GM21529 (cell line): ENCODE measurements around the gene PKM.

Experiments used
- ATAC-seq: cut with Tn5 transposase; IDR thresholded peaks from one replicate; pipeline ENCODE4 v1.9.1; 2021; ENCODE audit not compliant: unreplicated experiment

The PKM gene

DNA sequence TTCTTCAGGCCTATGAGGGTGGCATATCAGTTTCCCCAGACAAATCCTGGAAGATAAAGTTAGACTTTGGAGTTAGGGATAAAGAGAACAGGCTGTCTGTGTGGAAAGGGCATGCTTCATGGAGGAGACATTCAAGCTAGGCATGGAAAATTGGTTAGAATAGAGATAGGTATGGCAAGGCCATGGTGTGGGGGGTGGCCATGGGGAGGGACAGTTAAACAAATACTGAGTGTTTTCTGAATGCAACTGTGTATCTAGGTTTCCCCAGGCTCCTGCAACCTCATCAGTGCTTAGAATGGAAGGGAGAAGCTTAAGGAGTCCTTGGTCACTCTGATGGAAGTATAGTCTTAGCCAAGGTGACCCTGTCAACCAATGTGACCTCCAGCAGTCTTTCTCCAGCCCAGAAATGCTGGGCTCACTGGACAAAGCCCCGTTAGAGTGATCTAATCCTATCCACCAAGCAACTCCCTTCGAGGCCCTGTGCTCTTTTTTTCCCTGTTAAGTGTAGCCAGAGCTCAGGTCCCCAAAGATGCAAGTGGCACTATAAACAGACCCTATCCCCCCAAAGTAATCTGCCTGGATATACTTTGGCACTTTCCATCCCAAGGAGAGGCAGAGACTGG, 5.5 kb upstream of the PKM start:
- ATAC-seq = no peak

GRCh38 chr15:72235298-72235697, 4.3 kb upstream of the PKM start:
- no peak for ATAC-seq

- ATAC-seq = no peak
These were observed 2.8 kb upstream of the PKM start for GRCh38 chr15:72233769-72234168.

GRCh38 chr15:72231833-72232478, 966 bp upstream of the PKM start:
- ATAC-seq = no peak

DNA sequence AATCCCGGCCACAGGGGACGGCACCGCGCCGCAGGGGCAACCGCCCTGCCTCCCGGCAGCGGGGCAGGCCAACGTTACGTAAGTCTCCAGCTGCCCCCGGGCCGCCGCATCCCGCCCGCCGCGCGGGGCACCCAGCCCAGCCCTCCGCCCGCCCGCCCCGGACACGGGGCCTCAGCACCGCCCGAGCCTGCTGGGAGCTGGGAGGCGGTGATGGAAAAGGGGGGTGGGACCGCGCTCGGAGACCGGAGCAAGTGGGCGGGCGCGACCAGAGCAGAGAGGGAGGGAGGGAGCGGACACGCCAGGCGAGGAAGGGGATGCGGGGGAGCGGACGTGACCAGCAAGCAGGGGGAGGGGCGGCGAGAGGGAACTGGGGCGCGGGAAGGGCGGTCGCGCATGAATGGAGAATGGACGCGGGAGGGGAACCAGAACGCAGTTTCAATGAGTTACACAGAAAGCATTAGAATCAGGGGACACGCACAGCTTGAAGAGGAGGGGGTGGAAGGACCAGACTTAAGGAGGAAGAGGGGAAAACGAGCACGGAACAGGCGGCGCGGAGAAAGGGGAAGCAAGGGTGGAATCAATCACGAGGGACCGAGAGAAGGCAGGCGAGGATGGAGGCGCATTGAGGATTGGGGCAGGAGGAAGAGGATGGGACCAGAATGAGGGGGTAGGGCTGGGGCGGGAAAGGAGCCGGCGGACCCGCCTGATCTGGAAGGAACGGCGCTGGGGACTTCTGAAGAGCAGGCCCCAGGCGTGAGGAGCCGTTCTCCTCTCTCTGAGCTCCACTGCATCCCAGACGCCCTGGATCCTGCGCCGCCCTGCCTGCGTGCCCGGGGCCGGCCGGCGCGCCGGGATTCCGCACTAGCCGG, 559 bp downstream of the PKM start:
- peak; percentile 13 for ATAC-seq

DNA sequence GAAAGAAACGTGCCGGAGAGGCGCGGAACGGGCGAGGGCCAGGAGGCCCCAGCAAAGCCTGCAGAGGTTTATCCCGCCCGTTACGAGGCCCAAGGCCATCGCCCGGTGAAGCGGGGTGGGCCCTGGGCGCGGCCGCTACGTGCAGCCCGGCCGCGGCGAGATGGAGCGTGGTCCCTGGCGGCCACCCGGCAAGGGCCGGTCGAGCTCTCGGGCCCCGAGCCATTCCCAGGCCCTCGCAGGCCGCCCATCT, 1.1 kb downstream of the PKM start:
- ATAC-seq = no peak

GRCh38 chr15:72229076-72229946, 1.7 kb downstream of the PKM start:
- ATAC-seq = no peak

DNA sequence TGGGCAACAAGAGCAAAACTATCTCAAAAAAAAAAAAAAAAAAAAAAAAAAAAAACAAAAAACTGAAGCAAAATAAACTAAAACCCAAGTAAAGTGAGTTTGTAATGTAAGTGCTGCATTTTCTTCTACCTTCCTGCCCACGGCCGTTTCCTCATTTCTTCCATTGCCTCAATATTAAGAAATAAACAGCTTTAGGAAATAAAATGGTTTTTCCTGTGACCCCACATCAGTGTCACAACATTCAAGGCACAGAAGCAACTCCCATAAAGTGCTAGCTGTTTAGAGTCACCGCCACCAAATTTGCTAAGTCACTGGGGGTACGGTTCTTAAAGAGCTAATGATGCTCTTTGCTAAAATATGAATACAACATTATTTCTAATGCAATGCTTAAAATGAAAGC, 3.3 kb downstream of the PKM start:
- no peak for ATAC-seq

DNA sequence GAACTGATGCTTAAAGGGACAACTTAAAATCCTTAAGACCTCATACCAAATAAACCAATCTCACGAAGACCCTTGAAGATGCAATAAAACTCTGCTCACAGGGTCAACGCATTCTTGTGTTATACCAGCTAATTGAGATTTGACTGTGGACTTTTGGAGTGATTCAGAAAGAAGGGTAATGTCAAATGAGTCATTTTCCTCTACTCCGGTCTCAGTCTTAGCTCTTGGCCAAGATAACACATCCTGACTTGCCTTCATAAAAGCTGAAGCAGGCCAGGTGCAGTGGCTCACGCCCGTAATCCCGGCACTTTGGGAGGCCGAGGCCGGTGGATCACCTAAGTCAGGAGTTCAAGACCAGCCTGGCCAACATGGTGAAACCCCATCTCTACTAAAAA, 3.8 kb downstream of the PKM start:
- ATAC-seq = no peak

DNA sequence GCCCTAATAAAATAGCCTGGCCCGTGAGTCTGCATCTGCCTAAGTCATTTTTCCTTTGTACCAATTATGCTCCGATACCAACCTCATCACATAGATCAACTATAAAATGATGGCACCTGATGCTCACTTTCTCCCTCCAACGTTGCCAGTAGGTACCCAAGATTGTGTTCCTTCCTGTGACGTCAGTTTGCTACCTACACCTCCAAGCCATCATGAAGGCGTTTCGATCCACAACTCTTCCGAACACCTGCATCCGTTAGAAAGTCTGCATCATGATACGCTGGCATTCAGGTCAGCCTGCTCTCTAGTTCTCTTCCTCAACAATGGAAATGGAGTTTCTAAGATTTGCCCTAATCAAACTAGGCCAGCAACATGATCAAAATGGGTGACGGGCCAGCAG, 7.7 kb downstream of the PKM start:
- ATAC-seq = no peak

- ATAC-seq = no peak
These were observed 8.6 kb downstream of the PKM start for GRCh38 chr15:72222393-72222792.

DNA sequence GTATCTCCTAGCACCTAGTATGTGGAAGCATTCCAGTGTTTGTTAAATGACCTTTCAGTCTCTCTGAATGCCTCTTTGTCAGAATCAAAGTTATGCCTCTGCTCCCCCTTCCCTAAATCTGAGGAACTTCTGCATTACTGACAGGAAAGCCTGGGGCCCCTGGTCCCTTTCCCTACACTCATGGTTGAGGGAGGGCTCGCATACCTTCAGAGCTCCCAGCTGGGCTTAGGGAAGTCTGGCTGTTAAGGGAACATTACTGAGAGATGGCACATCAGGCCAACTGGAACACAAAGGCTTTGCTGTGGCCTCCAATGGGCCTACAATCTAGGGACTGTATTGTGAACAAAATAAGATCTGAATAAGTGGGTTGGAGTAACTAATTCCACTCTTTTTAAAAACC, 10.3 kb downstream of the PKM start:
- ATAC-seq = no peak

- no peak for ATAC-seq
These were observed 13.8 kb downstream of the PKM start for GRCh38 chr15:72217216-72217615.

GRCh38 chr15:72216079-72216478, 14.9 kb downstream of the PKM start:
- no peak for ATAC-seq

DNA sequence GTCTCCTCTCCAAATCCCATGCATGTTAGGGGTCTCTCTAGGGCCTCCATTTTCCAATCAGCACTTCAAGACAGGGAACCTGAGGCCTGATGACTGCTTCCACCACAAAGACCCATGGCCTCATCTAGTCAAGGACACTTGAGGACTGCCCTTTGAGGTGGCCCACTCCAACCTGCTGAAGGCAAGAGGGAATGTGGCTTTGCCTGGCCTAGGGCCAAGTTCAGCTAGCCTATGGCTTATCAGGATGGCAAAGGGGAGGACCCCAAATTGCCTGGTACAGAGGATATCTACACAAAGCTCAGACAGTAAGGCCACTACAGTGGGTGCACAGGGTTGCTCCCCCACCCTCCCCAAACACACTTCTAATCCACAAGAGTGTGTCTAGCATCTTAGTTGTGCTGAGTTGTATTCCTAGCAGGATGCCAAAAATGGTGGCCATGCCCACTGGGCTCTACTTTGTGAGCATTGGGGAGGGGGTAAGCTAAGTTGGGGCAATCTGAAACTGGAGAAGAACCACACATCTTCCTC, 23.4 kb downstream of the PKM start:
- ATAC-seq = no peak

DNA sequence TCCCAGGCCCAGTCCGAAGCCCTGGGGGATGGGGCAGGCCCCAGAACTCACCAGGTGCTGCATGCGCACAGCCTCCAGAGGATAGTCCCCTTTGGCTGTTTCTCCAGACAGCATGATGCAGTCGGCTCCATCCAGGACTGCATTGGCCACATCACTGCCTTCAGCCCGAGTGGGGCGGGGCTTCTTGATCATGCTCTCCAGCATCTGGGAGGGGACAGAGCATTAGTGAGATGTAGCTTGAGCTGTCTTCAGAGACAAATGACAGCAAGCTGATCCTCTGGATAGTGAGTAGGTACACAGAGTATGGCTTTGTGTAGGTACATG, 24.4 kb downstream of the PKM start:
- no peak for ATAC-seq

- ATAC-seq = no peak
These were observed 24.9 kb downstream of the PKM start for GRCh38 chr15:72205896-72206676.

DNA sequence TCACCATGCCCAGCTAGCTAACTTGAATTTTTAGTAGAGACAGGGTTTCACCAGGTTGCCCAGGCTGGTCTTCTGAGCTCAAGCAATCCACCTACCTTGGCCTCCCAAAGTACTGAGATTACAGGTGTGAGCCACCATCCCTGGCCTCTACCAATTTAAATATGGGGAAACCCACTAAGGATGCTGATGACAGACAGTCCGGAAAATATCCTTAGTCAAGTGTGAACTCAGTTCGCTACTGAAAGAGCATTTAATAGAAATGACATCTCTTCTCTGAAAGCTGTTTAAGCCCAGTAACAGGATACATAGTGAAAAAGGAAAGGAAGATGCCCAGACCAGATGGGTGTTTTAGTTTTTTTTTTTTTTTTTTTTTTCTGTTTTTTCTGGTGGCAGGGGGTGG, 25.7 kb downstream of the PKM start:
- no peak for ATAC-seq

- ATAC-seq = no peak
These were observed 27.5 kb downstream of the PKM start for GRCh38 chr15:72203507-72203837.

GRCh38 chr15:72202801-72203506, 28.0 kb downstream of the PKM start:
- no peak for ATAC-seq
